ENCODE measurements around the gene RSRC2.

The RSRC2 gene

GRCh38 chr12:122460061-122460460 is 66.7 kb downstream of the RSRC2 start:
- no peaks in the 10 kb centered on the region for H3K36me3 Mint-ChIP-seq
- H3K27ac Mint-ChIP-seq: no peak overlapping the region

GRCh38 chr12:122459211-122459610 is 67.5 kb downstream of the RSRC2 start:
- Mint-ChIP-seq H3K27ac (no peak overlapping the region), H3K27me3 (no peaks in the 10 kb centered on the region), H3K9me3 (no peaks in the 10 kb centered on the region), H3K4me3 (no peak overlapping the region), H3K36me3 (no peaks in the 10 kb centered on the region), H3K4me1 (peaks cover 5% of the 10 kb centered on the region)
- ATAC-seq (ENCODE audit: low read depth): no peak
- no peak for DNase-seq (ENCODE audit: low spot score in 2 of 2)

More at GRCh38 chr12:122460061-122460460, 66.7 kb downstream of the RSRC2 start:
- no peak overlapping the region for H3K4me3 Mint-ChIP-seq
- peaks cover 5% of the 10 kb centered on the region for H3K4me1 Mint-ChIP-seq
- DNase-seq (ENCODE audit: low spot score in 2 of 2) (no peak), ATAC-seq (ENCODE audit: low read depth) (no peak)
- no peaks in the 10 kb centered on the region for H3K27me3 Mint-ChIP-seq
- no peaks in the 10 kb centered on the region for H3K9me3 Mint-ChIP-seq

- Mint-ChIP-seq H3K27me3 (no peaks in the 10 kb centered on the region), H3K4me1 (peaks cover 9% of the 10 kb centered on the region), H3K27ac (no peak overlapping the region), H3K9me3 (no peaks in the 10 kb centered on the region), H3K36me3 (no peaks in the 10 kb centered on the region), H3K4me3 (no peak overlapping the region)
- ATAC-seq (ENCODE audit: low read depth) (no peak), DNase-seq (ENCODE audit: low spot score in 2 of 2) (no peak)
These were observed 68.4 kb downstream of the RSRC2 start for GRCh38 chr12:122458105-122459035.

- Mint-ChIP-seq H3K27me3 (no peaks in the 10 kb centered on the region), H3K36me3 (no peaks in the 10 kb centered on the region), H3K9me3 (no peaks in the 10 kb centered on the region), H3K4me1 (peaks cover 16% of the 10 kb centered on the region), H3K4me3 (no peak overlapping the region), H3K27ac (no peak overlapping the region)
- ATAC-seq (ENCODE audit: low read depth): no peak
- no peak for DNase-seq (ENCODE audit: low spot score in 2 of 2)
These were observed 69.1 kb downstream of the RSRC2 start for GRCh38 chr12:122457627-122458026.

- H3K27me3 Mint-ChIP-seq: no peaks in the 10 kb centered on the region
- no peak overlapping the region for H3K27ac Mint-ChIP-seq
- no peaks in the 10 kb centered on the region for H3K9me3 Mint-ChIP-seq
- H3K4me3 Mint-ChIP-seq: no peak overlapping the region
- peaks cover 16% of the 10 kb centered on the region for H3K4me1 Mint-ChIP-seq
- H3K36me3 Mint-ChIP-seq: no peaks in the 10 kb centered on the region
- DNase-seq (ENCODE audit: low spot score in 2 of 2) (no peak), ATAC-seq (ENCODE audit: low read depth) (no peak)
These were observed 72.0 kb downstream of the RSRC2 start for GRCh38 chr12:122454739-122455138.

GRCh38 chr12:122454250-122454721 is 72.5 kb downstream of the RSRC2 start:
- no peak for ATAC-seq (ENCODE audit: low read depth)
- peaks cover 16% of the 10 kb centered on the region for H3K4me1 Mint-ChIP-seq

More at GRCh38 chr12:122454250-122454721, 72.5 kb downstream of the RSRC2 start:
- DNase-seq (ENCODE audit: low spot score in 2 of 2): no peak
- H3K9me3 Mint-ChIP-seq: no peaks in the 10 kb centered on the region
- H3K36me3 Mint-ChIP-seq: no peaks in the 10 kb centered on the region
- no peak overlapping the region for H3K4me3 Mint-ChIP-seq
- no peaks in the 10 kb centered on the region for H3K27me3 Mint-ChIP-seq
- no peak overlapping the region for H3K27ac Mint-ChIP-seq
